SHP77 (cell line): ENCODE data around the gene GSK3A.

Experiments used
- DNase-seq, 2 experiments: peaks; one replicate each; lab custom pipeline; 2025; lab: John Stamatoyannopoulos, UW

Gene GSK3A

GRCh38 chr19:42199440-42200115 lies 42.8 kb downstream of the GSK3A start:
- DNase-seq = no peak

- no peak for DNase-seq
Measured at GRCh38 chr19:42198676-42199439, 43.5 kb downstream of the GSK3A start.

GRCh38 chr19:42197375-42197817 lies 45.0 kb downstream of the GSK3A start:
- DNase-seq = no peak

GRCh38 chr19:42196011-42197001 lies 46.1 kb downstream of the GSK3A start:
- DNase-seq = no peak

GRCh38 chr19:42193706-42194105 lies 48.7 kb downstream of the GSK3A start:
- no peak for DNase-seq

- no peak for DNase-seq
Measured at GRCh38 chr19:42193294-42193693, 49.1 kb downstream of the GSK3A start.

GRCh38 chr19:42191855-42192254 lies 50.5 kb downstream of the GSK3A start:
- peak; percentile 31 to 36 for DNase-seq

GRCh38 chr19:42191330-42191729 lies 51.1 kb downstream of the GSK3A start:
- DNase-seq = no peak

GRCh38 chr19:42189133-42189532 lies 53.3 kb downstream of the GSK3A start:
- no peak for DNase-seq

- no peak for DNase-seq
Measured at GRCh38 chr19:42188665-42189064, 53.7 kb downstream of the GSK3A start.

- no peak for DNase-seq
Measured at GRCh38 chr19:42185277-42185676, 57.1 kb downstream of the GSK3A start.

- peak; percentile 68 to 80 for DNase-seq
Measured at GRCh38 chr19:42184401-42184861, 58.0 kb downstream of the GSK3A start.
